Gastrocnemius medialis (tissue), 4 donors: Measurements from ENCODE around the gene SIMC1.
"Not testable (repeated sequence)": the region's sequence is repeated elsewhere in the genome, so short reads cannot be mapped to it uniquely, and the experiment has no call there.

Experiments
- CTCF ChIP-seq, 5 experiments: fragments of 450-650 bp in 3 of 5; fragments of 200-600 bp in 2 of 5; sonication (generic) in 2 of 5; IDR thresholded peaks in 4 of 5; conservative IDR thresholded peaks in 1 of 5; 1 replicate in 4 of 5; 2 replicates in 1 of 5; pipeline ENCODE4 v1.5.1; 2016 to 2019; ENCODE audit warnings: antibody characterized with exemption in 5 of 5, mild to moderate bottlenecking in 3 of 5, moderate library complexity in 3 of 5
- POLR2A ChIP-seq, 2 donors: fragments of 450-650 bp; IDR thresholded peaks; one replicate each; pipeline ENCODE4 v1.6.1; 2017; ENCODE audit warnings: antibody characterized with exemption in 2 of 2, mild to moderate bottlenecking in 2 of 2, moderate library complexity in 2 of 2

- not testable (repeated sequence) for TF ChIP-seq CTCF (IDR thresholded peaks at IDR 0.05 in 4 of 5, conservative IDR thresholded peaks at IDR 0.05 in 1 of 5); POLR2A (IDR thresholded peaks at IDR 0.05)
Measured at GRCh38 chr5:176194238-176195083, 43.8 kb upstream of the SIMC1 start.
